H7 (cell line): ENCODE results near the gene COL4A2. TPM values are rescaled to one million over a fixed set of nuclear protein-coding genes. Genes with fewer than 3 reads are reported as not detected.

Experiments used
- DNase-seq: peaks from one replicate; pipeline ENCODE4 v3.0.0; 2012
- H3K27me3 ChIP-seq: 2 replicates; pipeline ENCODE4 v1.6.0; 2011; ENCODE audit warnings: mild to moderate bottlenecking, low read length; ENCODE audit not compliant: control insufficient read depth, insufficient read depth
- H3K36me3 ChIP-seq: replicated peaks from 2 replicates; pipeline ENCODE4 v1.5.1; 2011; ENCODE audit warnings: low read length; ENCODE audit not compliant: control insufficient read depth, insufficient read depth
- H3K4me3 ChIP-seq: 2 replicates; pipeline ENCODE4 v1.5.1; 2011; ENCODE audit warnings: low read depth, mild to moderate bottlenecking, control low read depth, low read length, moderate library complexity; ENCODE audit not compliant: insufficient read depth
- total RNA-seq: library from RNA; depleted of rRNA; stranded (reverse); fragments of >200 nt; shearing (Covaris generic); gene quantifications from 2 replicates; pipeline ENCODE4 v1.2.3, GENCODE V29; 2014; rRNA removed

Gene COL4A2
- total RNA-seq, 1 experiment from 2014 or later, result 166 TPM

DNA sequence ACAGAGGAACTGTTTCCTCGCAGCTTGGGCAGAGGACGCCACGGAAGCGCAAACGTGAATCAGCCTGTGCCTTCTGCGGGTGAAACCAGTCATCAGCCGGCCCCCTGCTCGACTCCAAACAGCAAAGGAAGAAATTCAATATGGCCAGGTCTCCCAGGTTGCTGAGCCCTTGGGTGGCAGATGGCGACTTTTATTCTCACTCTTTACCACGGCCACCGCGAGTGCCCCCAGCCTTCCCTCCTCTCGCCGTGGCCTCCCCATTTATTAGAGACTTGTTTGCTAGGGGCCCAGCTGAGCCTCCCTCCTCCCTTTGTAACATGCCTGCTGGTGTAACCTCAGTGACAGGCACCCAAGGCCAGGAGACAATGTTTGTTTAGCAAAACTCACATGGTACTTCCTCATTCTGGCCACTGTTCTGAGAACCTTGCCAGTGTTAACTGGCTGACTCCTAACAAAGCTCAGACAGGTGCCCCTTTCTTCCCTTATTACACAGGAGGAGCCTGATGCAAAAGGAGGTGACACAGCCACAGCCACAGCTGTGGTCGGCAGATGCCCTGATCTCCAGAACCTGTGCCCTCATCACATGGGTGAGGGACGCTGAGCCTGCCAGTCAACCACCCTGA lies 248.6 kb downstream of the COL4A2 start:
- no peak overlapping the region for H3K4me3 ChIP-seq
- H3K27me3 ChIP-seq, result no peaks in the 10 kb centered on the region; the same call in 1 of the 2 replicates
- DNase-seq, result no peak
- peaks cover 2% of the 10 kb centered on the region for H3K36me3 ChIP-seq

DNA sequence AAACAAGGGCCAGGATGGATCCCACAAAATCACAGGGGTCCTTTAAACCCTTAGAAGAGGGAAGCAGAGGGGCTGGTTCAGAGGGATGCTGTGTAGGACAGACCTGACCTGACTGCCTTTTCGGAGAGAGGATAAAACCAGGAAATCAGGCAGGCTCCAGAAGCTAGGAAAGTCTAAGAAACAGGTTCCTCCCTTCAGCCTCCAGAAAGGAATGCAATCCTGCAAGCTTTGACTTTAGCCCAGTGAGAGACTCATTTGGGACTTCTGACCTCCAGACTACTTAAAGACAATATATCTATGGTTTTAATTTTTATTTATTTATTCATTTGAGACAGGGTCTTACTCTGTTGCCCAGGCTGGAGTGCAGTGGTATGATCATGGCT lies 249.1 kb downstream of the COL4A2 start:
- no peaks in the 10 kb centered on the region; the same call in 1 of the 2 replicates for H3K27me3 ChIP-seq
- H3K4me3 ChIP-seq, result no peak overlapping the region
- peaks cover 2% of the 10 kb centered on the region for H3K36me3 ChIP-seq
- DNase-seq, result no peak

DNA sequence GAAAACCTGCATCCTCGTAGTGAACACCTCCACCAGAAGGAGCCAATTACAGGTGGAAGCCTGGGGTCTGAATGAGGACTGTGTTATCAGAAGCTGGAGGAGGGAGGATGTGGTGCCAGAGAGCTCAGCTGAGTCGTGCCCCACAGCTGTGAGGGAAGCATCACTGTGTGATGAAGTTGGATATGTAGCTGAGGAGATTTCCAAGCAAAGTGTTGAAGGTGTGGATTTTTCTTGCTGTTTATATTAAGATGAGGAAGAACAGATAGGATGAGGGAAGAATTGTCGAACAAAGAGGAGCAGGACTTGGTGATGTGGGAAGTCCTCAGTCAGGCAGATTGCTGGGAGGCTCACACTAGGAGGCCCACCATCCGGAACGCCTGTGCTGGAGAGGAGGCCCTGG lies 250.0 kb downstream of the COL4A2 start:
- DNase-seq, result no peak
- no peaks in the 10 kb centered on the region; the same call in 1 of the 2 replicates for H3K27me3 ChIP-seq
- H3K36me3 ChIP-seq, result peaks cover 2% of the 10 kb centered on the region
- H3K4me3 ChIP-seq, result no peak overlapping the region

DNA sequence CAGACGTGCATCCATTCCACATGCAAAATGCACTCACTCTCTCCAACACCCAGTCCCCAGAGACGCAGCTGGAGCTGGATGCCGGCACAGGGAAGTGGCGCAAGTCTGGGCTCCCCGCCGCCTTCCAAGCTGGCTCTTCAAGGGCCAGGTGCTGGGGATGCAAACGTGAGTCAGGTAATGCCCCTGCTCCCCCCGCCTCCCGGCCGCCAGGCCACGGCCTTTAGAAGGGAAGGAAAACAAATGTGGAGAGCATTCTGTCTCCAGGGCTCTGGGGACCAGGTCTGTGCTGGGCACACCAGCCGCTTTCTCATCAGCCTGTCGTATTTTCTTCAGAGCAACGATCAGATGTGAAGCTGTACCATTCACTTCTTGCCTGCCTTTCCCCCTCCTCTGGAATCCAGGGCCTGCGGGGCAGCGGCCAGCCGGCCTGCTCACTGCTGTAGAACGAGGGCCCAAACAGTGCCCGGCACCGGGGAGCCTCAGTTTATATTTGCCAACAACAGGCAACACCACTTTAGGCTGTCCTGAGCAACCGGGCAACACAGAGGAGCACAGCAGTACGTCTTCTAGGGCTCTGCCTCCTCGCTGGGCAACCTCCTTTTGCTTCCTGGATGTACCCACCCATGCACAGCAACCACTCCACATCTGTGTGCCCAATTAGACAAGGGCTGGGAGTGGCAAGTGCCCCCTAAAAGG lies 250.7 kb downstream of the COL4A2 start:
- no peak for DNase-seq
- H3K36me3 ChIP-seq, result peaks cover 2% of the 10 kb centered on the region
- no peak overlapping the region for H3K4me3 ChIP-seq
- no peaks in the 10 kb centered on the region; the same call in 1 of the 2 replicates for H3K27me3 ChIP-seq

DNA sequence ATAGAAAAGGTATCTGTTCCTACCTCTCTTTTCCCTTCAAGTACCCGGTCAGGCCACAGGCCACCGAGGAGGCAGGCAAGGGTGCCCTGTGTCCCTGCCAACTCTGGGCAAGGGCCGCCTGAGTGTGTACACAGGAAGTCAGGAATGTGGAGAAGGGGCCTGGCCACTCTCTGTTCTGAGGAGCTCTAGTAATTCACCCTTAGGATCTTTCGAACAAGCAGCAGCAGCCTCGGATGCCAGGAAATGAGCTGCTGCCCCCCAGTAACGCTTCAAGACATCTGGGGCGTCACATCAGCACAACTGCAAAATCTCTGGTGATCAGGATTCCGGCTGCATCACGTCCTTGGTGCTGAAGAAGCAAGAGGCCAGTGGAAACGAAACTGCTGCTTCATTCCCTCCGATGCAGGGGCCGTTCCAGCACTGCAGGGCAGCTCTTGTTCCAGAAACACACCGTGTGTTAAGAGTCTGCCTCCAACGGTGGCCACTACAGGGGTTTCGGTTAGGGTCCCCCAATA lies 252.4 kb downstream of the COL4A2 start:
- no peaks in the 10 kb centered on the region; the same call in 1 of the 2 replicates for H3K27me3 ChIP-seq
- peaks cover 2% of the 10 kb centered on the region for H3K36me3 ChIP-seq
- no peak for DNase-seq
- H3K4me3 ChIP-seq, result no peak overlapping the region

DNA sequence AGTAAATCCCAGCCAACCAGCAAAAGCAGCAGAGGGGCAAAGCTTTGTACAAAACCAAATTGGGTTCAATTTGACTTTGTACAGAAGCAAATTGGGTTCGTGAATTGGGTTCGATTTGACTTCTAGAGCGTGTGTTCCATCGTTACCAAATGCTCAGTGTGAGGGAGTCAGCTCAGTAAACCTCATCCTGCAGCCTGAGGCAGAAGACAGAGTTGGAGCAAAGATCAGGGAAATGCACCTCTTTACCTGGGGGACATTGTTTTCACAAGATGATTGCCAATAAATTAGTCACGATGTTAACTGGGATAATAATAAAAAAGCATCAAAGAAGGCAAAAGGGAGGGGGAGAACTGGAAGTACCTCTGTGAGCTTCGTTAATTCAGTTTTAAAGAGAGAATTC lies 252.9 kb downstream of the COL4A2 start:
- H3K36me3 ChIP-seq, result peaks cover 2% of the 10 kb centered on the region
- no peak overlapping the region for H3K4me3 ChIP-seq
- no peaks in the 10 kb centered on the region; the same call in 1 of the 2 replicates for H3K27me3 ChIP-seq
- DNase-seq, result no peak

DNA sequence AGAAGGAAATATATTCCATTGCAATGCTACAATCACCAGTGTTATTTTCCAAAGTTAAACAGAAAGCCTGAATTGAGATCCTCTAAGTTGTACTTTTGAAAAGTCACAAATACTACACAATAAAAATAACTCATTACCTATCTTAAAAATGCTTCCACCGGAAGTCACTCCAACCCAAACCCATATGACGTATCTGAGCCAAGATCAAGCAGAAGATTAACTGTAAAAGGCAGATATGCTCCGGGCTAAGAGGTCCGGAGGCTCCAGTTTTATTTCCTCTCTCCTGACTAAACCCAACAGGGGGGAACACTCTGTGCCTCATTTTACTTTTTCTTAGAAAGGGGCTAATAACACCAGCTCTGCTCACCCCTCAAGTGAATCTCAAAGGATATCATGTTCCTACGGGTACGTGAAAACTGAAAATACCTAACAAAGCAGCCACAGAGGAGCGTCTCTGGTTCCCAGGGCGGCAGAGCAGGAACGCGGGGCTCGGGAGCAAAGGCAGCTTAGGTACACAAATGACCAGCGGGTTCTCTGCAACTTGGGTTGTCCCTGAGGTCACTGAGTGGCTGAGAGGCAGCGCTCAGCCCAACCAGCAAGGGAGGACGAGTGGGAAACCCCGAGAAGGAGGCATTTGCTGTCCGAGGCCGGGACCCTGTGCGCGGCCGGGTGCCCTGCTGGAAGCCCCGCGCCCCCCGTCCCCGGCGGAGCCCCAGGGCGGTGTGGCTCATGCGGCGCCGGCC lies 253.7 kb downstream of the COL4A2 start:
- peak overlapping the region; percentile 86 for H3K4me3 ChIP-seq
- H3K27me3 ChIP-seq, result no peaks in the 10 kb centered on the region; the same call in 1 of the 2 replicates
- no peak for DNase-seq
- peaks cover 2% of the 10 kb centered on the region for H3K36me3 ChIP-seq

DNA sequence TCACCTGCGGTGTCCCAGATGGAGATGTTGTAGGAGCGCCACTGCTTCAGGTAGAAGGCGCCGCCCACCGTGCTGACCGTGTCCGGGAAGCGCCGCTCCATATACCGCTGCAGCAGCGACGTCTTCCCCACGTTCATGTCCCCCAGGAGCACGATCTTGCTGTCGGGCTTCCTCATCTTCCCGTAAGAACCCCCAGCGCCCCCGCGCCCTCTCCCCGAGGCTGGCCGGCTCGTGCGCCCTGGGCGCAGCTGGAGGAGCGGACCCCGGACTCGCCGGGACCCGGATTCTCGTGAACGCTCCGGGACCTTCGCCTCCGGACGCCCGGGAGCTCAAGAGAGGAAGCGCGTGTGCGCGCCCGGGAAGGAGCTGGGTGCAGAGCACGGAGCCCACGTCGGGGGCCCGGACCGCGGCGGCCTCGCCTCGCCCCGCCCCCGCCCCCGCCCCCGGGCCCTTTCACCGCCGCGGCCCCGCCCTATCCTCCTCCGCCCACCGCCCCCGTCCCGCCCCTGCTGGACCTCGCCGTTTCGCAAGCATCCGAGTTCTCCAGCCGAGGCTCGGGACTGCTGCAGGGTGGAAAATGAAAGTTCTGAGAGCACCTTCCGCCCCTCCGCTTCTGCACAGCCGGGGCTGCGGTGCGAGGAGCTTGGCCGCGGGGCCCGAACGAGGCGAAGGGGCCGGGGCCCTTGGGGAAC lies 254.4 kb downstream of the COL4A2 start, which contains the start of gene RAB20:
Gene RAB20 (minus strand): TSS at position 379 of the 692 bp plus-strand sequence. CDS start 203 bp downstream, at position 176.
- H3K27me3 ChIP-seq, result no peaks in the 10 kb centered on the region; the same call in 1 of the 2 replicates

DNA sequence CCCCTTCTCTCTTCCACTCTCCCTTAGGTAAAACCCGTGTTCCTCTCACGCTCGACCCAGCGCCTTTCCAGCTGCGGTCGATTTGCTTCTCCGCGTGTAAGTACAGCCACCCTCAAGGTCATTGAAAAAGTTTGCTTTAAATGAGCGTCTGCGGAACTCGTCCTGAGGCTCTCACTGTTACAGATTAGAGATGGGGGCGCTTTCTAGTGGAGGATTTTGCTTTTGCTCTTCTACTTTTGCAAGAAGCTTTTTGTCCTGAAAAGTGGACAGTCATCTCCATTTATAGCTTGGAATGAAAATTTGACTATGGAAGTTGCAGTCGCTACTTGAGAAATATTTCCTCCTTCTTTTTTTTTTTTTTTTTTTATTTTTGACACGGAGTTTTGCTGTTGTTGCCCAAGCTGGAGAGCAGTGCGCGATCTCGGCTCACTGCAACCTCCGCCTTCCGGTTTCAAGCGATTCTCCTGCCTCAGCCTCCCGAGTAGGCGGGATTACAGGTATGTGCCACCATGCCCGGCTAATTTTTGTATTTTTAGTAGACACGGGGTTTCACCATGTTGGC lies 255.0 kb downstream of the COL4A2 start:
- Histone ChIP-seq H3K4me3 (peak overlapping the region; percentile 86), H3K36me3 (no peaks in the 10 kb centered on the region), H3K27me3 (no peaks in the 10 kb centered on the region; the same call in 1 of the 2 replicates)
- no peak for DNase-seq

More for the DNA sequence above, 254.4 kb downstream of the COL4A2 start, which contains the start of gene RAB20:
- peaks cover 2% of the 10 kb centered on the region for H3K36me3 ChIP-seq
- H3K4me3 ChIP-seq, result peak within 1 kb of the TSS; percentile 86
- peak; percentile 98 for DNase-seq

Other genes with a start within 250 kb of the COL4A2 start
- gene COL4A1, start 127 bp upstream of the COL4A2 start, total RNA-seq, result 131 and 135 TPM in 2 replicates